ENCODE data around the gene ZNF277. TPM values are rescaled to one million over a fixed set of nuclear protein-coding genes. Genes with fewer than 3 reads are reported as not detected.

Gene ZNF277
- total RNA-seq, 1 donor from 2014 or later: 21.6 TPM

DNA sequence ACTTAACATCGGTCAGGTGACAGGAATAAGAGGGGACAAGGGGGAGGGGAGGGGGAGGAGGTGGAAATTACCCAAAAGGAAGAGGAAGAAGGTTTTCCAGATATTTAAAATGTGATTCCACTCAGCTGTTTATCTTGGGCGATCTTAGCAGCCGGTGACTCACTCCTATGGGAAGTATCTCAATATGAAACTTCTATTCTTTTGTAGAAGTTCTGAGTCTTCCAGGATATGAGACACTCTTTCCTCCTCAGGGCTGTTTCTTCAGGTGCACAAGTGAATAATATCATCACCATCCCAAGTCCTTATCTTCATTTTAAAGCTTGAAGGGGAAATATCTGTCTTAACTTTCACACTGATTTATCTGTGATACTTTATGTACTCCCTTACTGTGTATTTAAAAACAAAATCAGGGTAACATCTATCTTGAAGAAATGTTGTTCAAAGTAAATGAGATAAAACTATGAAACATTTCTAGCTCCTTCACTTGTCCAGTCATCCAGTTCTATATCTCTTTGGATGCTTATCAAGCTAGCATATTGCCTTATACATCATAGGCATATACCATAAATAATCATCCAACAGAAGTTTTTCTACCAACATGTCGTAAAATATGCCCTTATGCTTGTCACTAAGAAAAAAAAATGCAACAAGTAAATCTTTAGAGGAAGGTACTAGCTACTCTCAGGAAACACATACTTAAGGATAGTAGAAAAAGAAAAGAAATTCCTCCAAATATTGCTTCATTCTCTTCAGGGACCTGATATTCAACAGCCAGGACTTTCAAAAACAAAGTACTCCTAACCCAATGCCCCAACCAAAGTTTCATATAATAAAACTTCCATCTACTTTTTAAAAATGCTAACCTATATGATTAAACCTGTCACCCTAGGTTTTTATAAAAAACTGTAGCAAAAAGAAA, 14.0 kb upstream of the ZNF277 start:
- TF ChIP-seq POLR2A (IDR thresholded peaks at IDR 0.05) (no peak), POLR2AphosphoS5 (IDR thresholded peaks at IDR 0.05; ENCODE audit: insufficient read depth in 1 of 2, low read depth in 1 of 2) (peak; percentile 32 to 71)
- TF ChIP-seq, protein P1, sequence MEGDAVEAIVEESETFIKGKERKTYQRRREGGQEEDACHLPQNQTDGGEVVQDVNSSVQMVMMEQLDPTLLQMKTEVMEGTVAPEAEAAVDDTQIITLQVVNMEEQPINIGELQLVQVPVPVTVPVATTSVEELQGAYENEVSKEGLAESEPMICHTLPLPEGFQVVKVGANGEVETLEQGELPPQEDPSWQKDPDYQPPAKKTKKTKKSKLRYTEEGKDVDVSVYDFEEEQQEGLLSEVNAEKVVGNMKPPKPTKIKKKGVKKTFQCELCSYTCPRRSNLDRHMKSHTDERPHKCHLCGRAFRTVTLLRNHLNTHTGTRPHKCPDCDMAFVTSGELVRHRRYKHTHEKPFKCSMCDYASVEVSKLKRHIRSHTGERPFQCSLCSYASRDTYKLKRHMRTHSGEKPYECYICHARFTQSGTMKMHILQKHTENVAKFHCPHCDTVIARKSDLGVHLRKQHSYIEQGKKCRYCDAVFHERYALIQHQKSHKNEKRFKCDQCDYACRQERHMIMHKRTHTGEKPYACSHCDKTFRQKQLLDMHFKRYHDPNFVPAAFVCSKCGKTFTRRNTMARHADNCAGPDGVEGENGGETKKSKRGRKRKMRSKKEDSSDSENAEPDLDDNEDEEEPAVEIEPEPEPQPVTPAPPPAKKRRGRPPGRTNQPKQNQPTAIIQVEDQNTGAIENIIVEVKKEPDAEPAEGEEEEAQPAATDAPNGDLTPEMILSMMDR (IDR thresholded peaks at IDR 0.05): no peak
- Histone ChIP-seq H3K4me1 (peaks cover 1% of the 10 kb centered on the region), H3K9me3 (no peaks in the 10 kb centered on the region), H3K27me3 (no peaks in the 10 kb centered on the region), H3K36me3 (no peaks in the 10 kb centered on the region), H3K4me3 (no peak overlapping the region), H3K27ac (no peak overlapping the region)
- intact Hi-C loops (cut with DNase I): no loop called here
- DNase-seq (ENCODE audit: extremely low spot score in 2 of 2): no peak

- no peaks in the 10 kb centered on the region for H3K27me3 ChIP-seq
- TF ChIP-seq POLR2AphosphoS5 (IDR thresholded peaks at IDR 0.05; ENCODE audit: insufficient read depth in 1 of 2, low read depth in 1 of 2) (no peak), POLR2A (IDR thresholded peaks at IDR 0.05) (no peak)
- TF ChIP-seq, protein P1 (IDR thresholded peaks at IDR 0.05): no peak
- H3K27ac ChIP-seq: no peak overlapping the region
- H3K4me1 ChIP-seq: peaks cover 5% of the 10 kb centered on the region
- intact Hi-C loops (cut with DNase I): no loop called here
- H3K9me3 ChIP-seq: no peaks in the 10 kb centered on the region
- no peak overlapping the region for H3K4me3 ChIP-seq
- DNase-seq (ENCODE audit: extremely low spot score in 2 of 2): no peak
- no peaks in the 10 kb centered on the region for H3K36me3 ChIP-seq
Measured at GRCh38 chr7:112193915-112194502, 12.5 kb upstream of the ZNF277 start.

- Histone ChIP-seq H3K4me3 (no peak overlapping the region), H3K9me3 (no peaks in the 10 kb centered on the region), H3K27me3 (no peaks in the 10 kb centered on the region), H3K36me3 (no peaks in the 10 kb centered on the region), H3K4me1 (peaks cover 5% of the 10 kb centered on the region), H3K27ac (no peak overlapping the region)
- TF ChIP-seq POLR2AphosphoS5 (IDR thresholded peaks at IDR 0.05; ENCODE audit: insufficient read depth in 1 of 2, low read depth in 1 of 2) (no peak), POLR2A (IDR thresholded peaks at IDR 0.05) (no peak)
- TF ChIP-seq, protein P1 (IDR thresholded peaks at IDR 0.05): no peak
- intact Hi-C loops (cut with DNase I): no loop called here
- no peak for DNase-seq (ENCODE audit: extremely low spot score in 2 of 2)
Measured at GRCh38 chr7:112195717-112196116, 10.8 kb upstream of the ZNF277 start.

DNA sequence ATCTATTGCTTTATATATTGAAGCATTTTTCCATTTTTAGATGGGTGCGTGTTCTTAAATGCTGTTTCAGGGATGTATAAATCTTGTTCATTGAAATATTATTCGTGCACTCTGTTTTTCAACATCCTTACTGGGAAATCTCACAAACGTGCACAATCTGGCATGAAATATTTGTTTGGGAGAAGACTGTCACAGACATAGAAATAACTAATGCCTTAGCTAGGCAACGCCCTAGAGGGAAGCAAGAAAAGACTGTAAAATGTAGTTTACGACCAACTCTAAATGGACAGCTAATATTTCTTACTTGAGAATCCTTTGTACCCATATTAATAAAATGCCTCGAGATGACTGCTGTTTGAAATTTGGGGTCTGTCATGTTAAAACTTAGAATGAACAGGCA, 9.2 kb upstream of the ZNF277 start:
- no peak for DNase-seq (ENCODE audit: extremely low spot score in 2 of 2)
- TF ChIP-seq POLR2A (IDR thresholded peaks at IDR 0.05) (no peak), POLR2AphosphoS5 (IDR thresholded peaks at IDR 0.05; ENCODE audit: insufficient read depth in 1 of 2, low read depth in 1 of 2) (no peak)
- TF ChIP-seq, protein P1 (IDR thresholded peaks at IDR 0.05): no peak
- H3K4me3 ChIP-seq: no peak overlapping the region
- H3K27me3 ChIP-seq: no peaks in the 10 kb centered on the region
- no peaks in the 10 kb centered on the region for H3K9me3 ChIP-seq
- peaks cover 12% of the 10 kb centered on the region for H3K4me1 ChIP-seq
- H3K36me3 ChIP-seq: no peaks in the 10 kb centered on the region
- no peak overlapping the region for H3K27ac ChIP-seq
- intact Hi-C loops (cut with DNase I): no loop called here

Measured in vagina (tissue), 2 donors.